Endothelial cell of umbilical vein (primary cell): ENCODE results near the gene S100Z. TPM values are rescaled to one million over a fixed set of nuclear protein-coding genes. Genes with fewer than 3 reads are reported as not detected.

Source experiments
- BruUV-seq: library from RNA; stranded (reverse); fragments of 400-500 nt; replicated peaks from 2 replicates; lab custom pipeline; 2021; lab: Mats Ljungman, UMichigan
- CTCF ChIA-PET: fragments of 300-600, 350-600 bp; sonication (Branson Sonifier 250); formaldehyde crosslinking; loops from one replicate; lab custom pipeline; 2021; ENCODE audit warnings: antibody characterized with exemption, inconsistent platforms; lab: Charles Lee
- POLR2A ChIA-PET: fragments of 300-600, 350-600 bp; sonication (Branson Sonifier 250); formaldehyde crosslinking; loops from one replicate; lab custom pipeline; 2021; ENCODE audit warnings: antibody characterized with exemption, inconsistent platforms; lab: Charles Lee
- DNase-seq: peaks from one replicate; pipeline ENCODE4 v3.0.0-alpha.2; 2011; ENCODE audit warnings: low read depth, low spot score
- FAIRE-seq: peaks from 2 replicates; lab custom pipeline; 2011; peaks lifted over from hg19 to GRCh38; lab: Jason Lieb, UNC
- H2AFZ ChIP-seq: 2 replicates; pipeline ENCODE4 v1.6.0; 2012; ENCODE audit warnings: low read depth, low read length, control low read depth, inconsistent platforms
- H3K27ac ChIP-seq: 2 replicates; pipeline ENCODE4 v1.5.1; 2011; ENCODE audit warnings: low read depth, mild to moderate bottlenecking, control low read depth, low read length, moderate library complexity; ENCODE audit not compliant: insufficient read depth
- H3K27me3 ChIP-seq, 2 experiments: 2 replicates each; pipeline versions ENCODE4 v1.6.0 to v1.6.1; 2011; ENCODE audit warnings: low read length in 2 of 2, mixed read lengths in 1 of 2; ENCODE audit not compliant: control insufficient read depth in 2 of 2, insufficient read depth in 2 of 2
- H3K36me3 ChIP-seq, 2 experiments: 2 replicates in 1 of 2; 3 replicates in 1 of 2; pipeline ENCODE4 v1.5.1; 2011; ENCODE audit warnings: low read length in 2 of 2, mild to moderate bottlenecking in 1 of 2, moderate library complexity in 1 of 2; ENCODE audit not compliant: control insufficient read depth in 2 of 2, insufficient read depth in 2 of 2; ENCODE audit errors: extremely low read depth in 1 of 2
- H3K4me1 ChIP-seq: 3 replicates; pipeline ENCODE4 v1.5.1; 2011; ENCODE audit warnings: mild to moderate bottlenecking, low read length; ENCODE audit not compliant: control insufficient read depth, insufficient read depth; ENCODE audit errors: extremely low read depth
- H3K4me2 ChIP-seq: 2 replicates; pipeline ENCODE4 v1.6.1; 2011; ENCODE audit warnings: low read length, control low read depth, mixed read lengths; ENCODE audit not compliant: insufficient read depth
- H3K4me3 ChIP-seq, 3 experiments: fragments of 200-600 bp in 1 of 3; sonication (generic), shearing (Covaris generic) in 1 of 3; replicated peaks in 1 of 3; 2 replicates each; pipeline ENCODE4 v1.5.1; 2011 to 2016; ENCODE audit warnings: control low read depth in 3 of 3, low read length in 3 of 3, mild to moderate bottlenecking in 2 of 3, inconsistent platforms in 1 of 3, low read depth in 1 of 3, moderate library complexity in 1 of 3; ENCODE audit not compliant: insufficient read depth in 1 of 3
- H3K79me2 ChIP-seq: 2 replicates; pipeline ENCODE4 v1.6.0; 2012; ENCODE audit warnings: low read length, inconsistent platforms; ENCODE audit not compliant: control insufficient read depth, insufficient read depth
- H3K9ac ChIP-seq: replicated peaks from 2 replicates; pipeline ENCODE3; 2011; ENCODE audit warnings: low read length, control low read depth; ENCODE audit not compliant: insufficient read depth; ENCODE audit errors: extremely low read depth
- H3K9me1 ChIP-seq: replicated peaks from 3 replicates; pipeline ENCODE4 v1.6.0; 2011; ENCODE audit warnings: mild to moderate bottlenecking, low read length; ENCODE audit not compliant: control insufficient read depth, insufficient read depth; ENCODE audit errors: extremely low read depth
- H3K9me3 ChIP-seq: replicated peaks from 2 replicates; pipeline ENCODE4 v1.5.1; 2012; ENCODE audit warnings: low read length, inconsistent platforms; ENCODE audit not compliant: control insufficient read depth, insufficient read depth
- H4K20me1 ChIP-seq: replicated peaks from 2 replicates; pipeline ENCODE3; 2011; ENCODE audit warnings: mild to moderate bottlenecking, low read length; ENCODE audit not compliant: control insufficient read depth, insufficient read depth; ENCODE audit errors: extremely low read depth
- CTCF ChIP-seq, 2 donors: IDR thresholded peaks; 1 replicate in 1 of 2; 2 replicates in 1 of 2; pipeline ENCODE4 v1.5.1; 2011; ENCODE audit warnings: low read length in 2 of 2, mild to moderate bottlenecking in 2 of 2, moderate library complexity in 2 of 2, control low read depth in 1 of 2, inconsistent platforms in 1 of 2, low read depth in 1 of 2; ENCODE audit not compliant: insufficient read depth in 1 of 2; ENCODE audit errors: extremely low read depth in 1 of 2
- EZH2 ChIP-seq: IDR thresholded peaks from 2 replicates; pipeline ENCODE4 v1.6.1; 2012; ENCODE audit warnings: borderline replicate concordance, low read depth, mild to moderate bottlenecking, moderate library complexity, low read length, inconsistent platforms; ENCODE audit not compliant: severe bottlenecking
- FOS ChIP-seq: IDR thresholded peaks from 2 replicates; pipeline ENCODE4 v1.6.1; 2011; ENCODE audit warnings: mild to moderate bottlenecking, low read length, moderate library complexity, borderline replicate concordance; ENCODE audit not compliant: insufficient read depth
- GATA2 ChIP-seq: IDR thresholded peaks from 2 replicates; pipeline ENCODE4 v1.7.0; 2011; ENCODE audit warnings: low read depth, mild to moderate bottlenecking, moderate library complexity, mixed read lengths, low read length; ENCODE audit not compliant: insufficient read length, insufficient read depth
- JUN ChIP-seq: IDR thresholded peaks from 2 replicates; pipeline ENCODE4 v1.6.1; 2011; ENCODE audit warnings: borderline replicate concordance, low read depth; ENCODE audit not compliant: insufficient read length, insufficient read depth
- MAX ChIP-seq: IDR thresholded peaks from 2 replicates; pipeline ENCODE4 v1.6.1; 2011; ENCODE audit not compliant: insufficient read depth, insufficient read length
- MYC ChIP-seq: IDR thresholded peaks from one replicate; pipeline ENCODE4 v1.6.1; 2011; ENCODE audit warnings: mild to moderate bottlenecking, low read depth, low read length
- POLR2A ChIP-seq: IDR thresholded peaks from 2 replicates; pipeline ENCODE4 v1.6.1; 2012; ENCODE audit warnings: low read depth, mild to moderate bottlenecking, control low read depth, low read length
- POLR2AphosphoS5 ChIP-seq: IDR thresholded peaks from 2 replicates; pipeline ENCODE4 v1.6.1; 2012; ENCODE audit warnings: low read depth, mild to moderate bottlenecking, control low read depth, low read length, moderate library complexity; ENCODE audit not compliant: insufficient read depth
- dilution Hi-C: fragments of 300-500 bp; cut with MboI; formaldehyde crosslinking; loops from one replicate; pipeline ENCODE4 v1.15.0; 2019; ENCODE audit warnings: low sequenced_read_pairs; ENCODE audit not compliant: extremely low pct_ligation_motif_present
- intact Hi-C: fragments of 100-400 bp; cut with micrococcal nuclease; formaldehyde crosslinking; loops from one replicate; pipeline ENCODE4 v1.10.0; 2022
- polyA plus RNA-seq, 4 experiments: library from polyadenylated mRNA; depleted of rRNA in 3 of 4; stranded (reverse) in 3 of 4; unstranded in 1 of 4; fragments of >200 nt; gene quantifications; 2 replicates each; pipeline versions ENCODE4 v1.2.1 to v1.2.3, GENCODE V29; 2011 to 2012; ENCODE audit warnings: missing spikeins in 1 of 4
- total RNA-seq: library from RNA; stranded (reverse); gene quantifications from 2 replicates; pipeline ENCODE4 v1.2.3, GENCODE V29; 2021

The S100Z gene
- total and polyA plus RNA-seq, 2 donors (not counting 3 experiments of a cell fraction or from before 2014, with no cell fraction given): not detected

- Histone ChIP-seq H3K4me2 (no peak overlapping the region), H2AFZ (no peak overlapping the region), H3K27me3 (no peaks in the 10 kb centered on the region), H3K9me1 (no peaks in the 10 kb centered on the region), H3K9me3 (no peaks in the 10 kb centered on the region), H3K79me2 (no peaks in the 10 kb centered on the region), H3K9ac (no peak overlapping the region), H3K4me3 (no peak overlapping the region), H3K27ac (no peak overlapping the region), H3K4me1 (no peaks in the 10 kb centered on the region), H4K20me1 (no peaks in the 10 kb centered on the region), H3K36me3 (no peaks in the 10 kb centered on the region)
- TF ChIP-seq JUN: no peak
- TF ChIP-seq MAX: no peak
- TF ChIP-seq CTCF (IDR thresholded peaks at IDR 0.05; ENCODE audit: extremely low read depth in 1 of 2, insufficient read depth in 1 of 2, low read depth in 1 of 2, low read length in 2 of 2): no peak
- no peak for TF ChIP-seq FOS
- TF ChIP-seq GATA2: no peak
- TF ChIP-seq POLR2A: no peak
- TF ChIP-seq MYC: no peak
- no peak for TF ChIP-seq EZH2
- no peak for TF ChIP-seq POLR2AphosphoS5
- DNase-seq (no peak), FAIRE-seq (no peak)
- BruUV-seq: no TSS peak
- ChIA-PET CTCF (no interaction called here), POLR2A (no interaction called here)
- dilution Hi-C loops: no loop called here
- intact Hi-C loops: no loop called here
Measured at GRCh38 chr5:76938177-76938576, 88.4 kb downstream of the S100Z start.
